ENCODE measurements around the gene OPCML. TPM values are rescaled to one million over a fixed set of nuclear protein-coding genes. Genes with fewer than 3 reads are reported as not detected.

Gene OPCML
- polyA plus RNA-seq, 1 donor from 2014 or later: 11.6 TPM

DNA sequence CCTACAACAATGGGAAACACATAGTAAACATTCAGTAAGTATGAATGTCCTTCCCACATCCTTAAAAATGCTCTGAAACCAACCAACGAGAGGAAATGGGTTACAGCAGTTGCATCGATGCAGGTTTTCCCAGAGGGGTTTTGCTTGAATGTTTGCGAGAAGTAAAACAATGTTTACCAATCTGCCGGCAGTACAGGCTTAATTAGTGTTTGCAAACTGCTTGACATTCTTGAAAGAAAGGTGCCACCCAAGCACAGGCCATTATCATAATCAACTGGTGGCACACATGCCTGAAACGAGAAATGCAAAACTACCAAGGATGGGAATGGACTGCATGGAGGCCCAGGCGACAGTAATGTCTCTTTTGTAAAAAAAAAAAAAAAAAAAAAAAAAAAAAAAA lies 27.1 kb upstream of the OPCML start:
- no peaks in the 10 kb centered on the region for H4K20me1 ChIP-seq (ENCODE audit: insufficient read depth)
- no peaks in the 10 kb centered on the region for H3F3A ChIP-seq (ENCODE audit: insufficient read depth, low read length, poor library complexity, severe bottlenecking)
- no peak overlapping the region for H3K4me3 ChIP-seq (ENCODE audit: low read length)
- H3K9me3 ChIP-seq (ENCODE audit: low read length): no peaks in the 10 kb centered on the region
- H3K27me3 ChIP-seq (ENCODE audit: insufficient read depth, low read depth, low read length): no peaks in the 10 kb centered on the region
- H3K27ac ChIP-seq (ENCODE audit: low read length): no peak overlapping the region
- no peaks in the 10 kb centered on the region for H3K36me3 ChIP-seq (ENCODE audit: insufficient read depth, low read length)
- no peaks in the 10 kb centered on the region for H3K9me2 ChIP-seq (ENCODE audit: insufficient read depth, low read length)
- no peak for TF ChIP-seq TAF1 (IDR thresholded peaks at IDR 0.05; ENCODE audit: low read depth)
- no peak for TF ChIP-seq POLR2AphosphoS5 (IDR thresholded peaks at IDR 0.05)
- TF ChIP-seq EP300 (conservative IDR thresholded peaks at IDR 0.05; ENCODE audit: poor library complexity, severe bottlenecking): no peak
- no peak for TF ChIP-seq SMC3 (conservative IDR thresholded peaks at IDR 0.05; ENCODE audit: poor library complexity)
- TF ChIP-seq, protein P1, sequence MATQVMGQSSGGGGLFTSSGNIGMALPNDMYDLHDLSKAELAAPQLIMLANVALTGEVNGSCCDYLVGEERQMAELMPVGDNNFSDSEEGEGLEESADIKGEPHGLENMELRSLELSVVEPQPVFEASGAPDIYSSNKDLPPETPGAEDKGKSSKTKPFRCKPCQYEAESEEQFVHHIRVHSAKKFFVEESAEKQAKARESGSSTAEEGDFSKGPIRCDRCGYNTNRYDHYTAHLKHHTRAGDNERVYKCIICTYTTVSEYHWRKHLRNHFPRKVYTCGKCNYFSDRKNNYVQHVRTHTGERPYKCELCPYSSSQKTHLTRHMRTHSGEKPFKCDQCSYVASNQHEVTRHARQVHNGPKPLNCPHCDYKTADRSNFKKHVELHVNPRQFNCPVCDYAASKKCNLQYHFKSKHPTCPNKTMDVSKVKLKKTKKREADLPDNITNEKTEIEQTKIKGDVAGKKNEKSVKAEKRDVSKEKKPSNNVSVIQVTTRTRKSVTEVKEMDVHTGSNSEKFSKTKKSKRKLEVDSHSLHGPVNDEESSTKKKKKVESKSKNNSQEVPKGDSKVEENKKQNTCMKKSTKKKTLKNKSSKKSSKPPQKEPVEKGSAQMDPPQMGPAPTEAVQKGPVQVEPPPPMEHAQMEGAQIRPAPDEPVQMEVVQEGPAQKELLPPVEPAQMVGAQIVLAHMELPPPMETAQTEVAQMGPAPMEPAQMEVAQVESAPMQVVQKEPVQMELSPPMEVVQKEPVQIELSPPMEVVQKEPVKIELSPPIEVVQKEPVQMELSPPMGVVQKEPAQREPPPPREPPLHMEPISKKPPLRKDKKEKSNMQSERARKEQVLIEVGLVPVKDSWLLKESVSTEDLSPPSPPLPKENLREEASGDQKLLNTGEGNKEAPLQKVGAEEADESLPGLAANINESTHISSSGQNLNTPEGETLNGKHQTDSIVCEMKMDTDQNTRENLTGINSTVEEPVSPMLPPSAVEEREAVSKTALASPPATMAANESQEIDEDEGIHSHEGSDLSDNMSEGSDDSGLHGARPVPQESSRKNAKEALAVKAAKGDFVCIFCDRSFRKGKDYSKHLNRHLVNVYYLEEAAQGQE (IDR thresholded peaks at IDR 0.05; ENCODE audit: borderline replicate concordance): no peak
- TF ChIP-seq, protein P2, sequence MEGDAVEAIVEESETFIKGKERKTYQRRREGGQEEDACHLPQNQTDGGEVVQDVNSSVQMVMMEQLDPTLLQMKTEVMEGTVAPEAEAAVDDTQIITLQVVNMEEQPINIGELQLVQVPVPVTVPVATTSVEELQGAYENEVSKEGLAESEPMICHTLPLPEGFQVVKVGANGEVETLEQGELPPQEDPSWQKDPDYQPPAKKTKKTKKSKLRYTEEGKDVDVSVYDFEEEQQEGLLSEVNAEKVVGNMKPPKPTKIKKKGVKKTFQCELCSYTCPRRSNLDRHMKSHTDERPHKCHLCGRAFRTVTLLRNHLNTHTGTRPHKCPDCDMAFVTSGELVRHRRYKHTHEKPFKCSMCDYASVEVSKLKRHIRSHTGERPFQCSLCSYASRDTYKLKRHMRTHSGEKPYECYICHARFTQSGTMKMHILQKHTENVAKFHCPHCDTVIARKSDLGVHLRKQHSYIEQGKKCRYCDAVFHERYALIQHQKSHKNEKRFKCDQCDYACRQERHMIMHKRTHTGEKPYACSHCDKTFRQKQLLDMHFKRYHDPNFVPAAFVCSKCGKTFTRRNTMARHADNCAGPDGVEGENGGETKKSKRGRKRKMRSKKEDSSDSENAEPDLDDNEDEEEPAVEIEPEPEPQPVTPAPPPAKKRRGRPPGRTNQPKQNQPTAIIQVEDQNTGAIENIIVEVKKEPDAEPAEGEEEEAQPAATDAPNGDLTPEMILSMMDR (IDR thresholded peaks at IDR 0.05; ENCODE audit: poor library complexity, severe bottlenecking): no peak
- no peak for TF ChIP-seq EZH2 (IDR thresholded peaks at IDR 0.05; ENCODE audit: borderline replicate concordance, insufficient read depth, low read length, poor library complexity, severe bottlenecking)
- TF ChIP-seq RAD21 (conservative IDR thresholded peaks at IDR 0.05): no peak
- TF ChIP-seq MXI1 (conservative IDR thresholded peaks at IDR 0.05; ENCODE audit: poor library complexity, severe bottlenecking): no peak
- no peaks in the 10 kb centered on the region for H3K79me2 ChIP-seq (replicated peaks; ENCODE audit: insufficient read depth, low read length)
- H3K9ac ChIP-seq (ENCODE audit: low read length): no peak overlapping the region
- no peak overlapping the region for H2AFZ ChIP-seq (ENCODE audit: low read depth, low read length)
- H3K4me2 ChIP-seq (ENCODE audit: low read length): no peak overlapping the region

DNA sequence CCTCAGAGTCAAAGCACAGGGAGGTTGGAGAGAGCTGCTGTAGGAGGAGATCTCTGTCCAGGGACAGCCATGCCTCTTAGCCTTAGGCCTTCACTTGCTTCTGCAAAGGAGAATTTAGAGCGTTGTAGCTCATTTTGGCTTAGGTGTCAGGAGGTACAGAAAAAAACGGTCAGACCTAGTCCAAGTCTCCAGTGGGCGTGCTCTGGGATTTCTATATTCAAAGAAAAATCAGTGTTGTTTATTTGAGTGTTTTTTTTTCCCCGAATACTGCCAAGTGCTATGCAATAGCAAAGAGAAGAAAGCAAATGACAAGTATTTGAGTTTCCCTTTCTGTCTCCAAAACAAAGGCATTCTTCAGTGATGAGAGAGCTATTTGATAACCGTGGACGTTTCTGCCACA lies 22.7 kb upstream of the OPCML start:
- Histone ChIP-seq H2AFZ (ENCODE audit: low read depth, low read length) (no peak overlapping the region), H3K36me3 (ENCODE audit: insufficient read depth, low read length) (no peaks in the 10 kb centered on the region), H3K9me3 (ENCODE audit: low read length) (no peaks in the 10 kb centered on the region), H3K9ac (ENCODE audit: low read length) (no peak overlapping the region), H3K4me3 (ENCODE audit: low read length) (no peak overlapping the region), H3F3A (ENCODE audit: insufficient read depth, low read length, poor library complexity, severe bottlenecking) (no peaks in the 10 kb centered on the region), H3K4me2 (ENCODE audit: low read length) (no peak overlapping the region), H3K27me3 (ENCODE audit: insufficient read depth, low read depth, low read length) (no peaks in the 10 kb centered on the region), H3K79me2 (replicated peaks; ENCODE audit: insufficient read depth, low read length) (no peaks in the 10 kb centered on the region), H3K27ac (ENCODE audit: low read length) (no peak overlapping the region), H4K20me1 (ENCODE audit: insufficient read depth) (no peaks in the 10 kb centered on the region), H3K9me2 (ENCODE audit: insufficient read depth, low read length) (no peaks in the 10 kb centered on the region)
- no peak for TF ChIP-seq RAD21 (conservative IDR thresholded peaks at IDR 0.05)
- TF ChIP-seq SMC3 (conservative IDR thresholded peaks at IDR 0.05; ENCODE audit: poor library complexity): no peak
- no peak for TF ChIP-seq EP300 (conservative IDR thresholded peaks at IDR 0.05; ENCODE audit: poor library complexity, severe bottlenecking)
- TF ChIP-seq MXI1 (conservative IDR thresholded peaks at IDR 0.05; ENCODE audit: poor library complexity, severe bottlenecking): no peak
- no peak for TF ChIP-seq EZH2 (IDR thresholded peaks at IDR 0.05; ENCODE audit: borderline replicate concordance, insufficient read depth, low read length, poor library complexity, severe bottlenecking)
- TF ChIP-seq, protein P2 (IDR thresholded peaks at IDR 0.05; ENCODE audit: poor library complexity, severe bottlenecking): no peak
- TF ChIP-seq, protein P1 (IDR thresholded peaks at IDR 0.05; ENCODE audit: borderline replicate concordance): no peak
- TF ChIP-seq TAF1 (IDR thresholded peaks at IDR 0.05; ENCODE audit: low read depth): no peak
- TF ChIP-seq POLR2AphosphoS5 (IDR thresholded peaks at IDR 0.05): no peak
